Measurements from ENCODE around the gene ZCCHC24.

ZCCHC24 gene

DNA sequence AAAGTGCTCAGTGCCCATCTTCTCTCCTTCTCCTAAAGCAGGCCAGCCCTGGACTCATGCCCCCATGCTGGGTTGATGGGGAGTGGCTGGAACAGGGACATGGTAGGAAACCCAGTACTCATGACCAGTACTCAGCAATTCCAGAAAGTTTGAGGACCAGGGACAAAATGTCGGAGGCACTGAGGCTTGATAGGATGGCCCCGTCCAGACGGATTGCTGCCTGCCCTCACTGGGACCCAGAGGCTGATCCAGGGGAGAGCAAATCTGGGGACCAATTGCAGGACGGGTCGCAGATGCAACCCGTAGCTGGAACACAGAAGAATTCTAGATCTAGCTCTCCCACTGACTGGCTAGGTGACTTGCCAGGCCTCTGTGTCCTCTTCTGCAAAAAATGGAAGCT is 5.1 kb downstream of the ZCCHC24 start:
- H3K36me3 ChIP-seq (ENCODE audit: control insufficient read depth in 2 of 2, insufficient read depth in 2 of 2, low read length in 2 of 2), result no peaks in the 10 kb centered on the region
- no peaks in the 10 kb centered on the region for H3K27me3 ChIP-seq (ENCODE audit: control insufficient read depth in 2 of 2, insufficient read depth in 2 of 2, low read length in 2 of 2)
- no peaks in the 10 kb centered on the region for H3K9me3 ChIP-seq (ENCODE audit: control insufficient read depth in 2 of 2, low read length in 2 of 2)
- peaks cover 26 to 31% of the 10 kb centered on the region in 2 donors for H3K4me1 ChIP-seq (ENCODE audit: control insufficient read depth in 2 of 2, insufficient read depth in 2 of 2, low read length in 2 of 2)
- H3K27ac ChIP-seq (ENCODE audit: low read depth in 2 of 2, low read length in 2 of 2), result no peak overlapping the region
- H3K9ac ChIP-seq (ENCODE audit: low read depth in 1 of 2, low read length in 2 of 2), result no peak overlapping the region
- H3K4me3 ChIP-seq (ENCODE audit: low read length in 2 of 2), result no peak overlapping the region

DNA sequence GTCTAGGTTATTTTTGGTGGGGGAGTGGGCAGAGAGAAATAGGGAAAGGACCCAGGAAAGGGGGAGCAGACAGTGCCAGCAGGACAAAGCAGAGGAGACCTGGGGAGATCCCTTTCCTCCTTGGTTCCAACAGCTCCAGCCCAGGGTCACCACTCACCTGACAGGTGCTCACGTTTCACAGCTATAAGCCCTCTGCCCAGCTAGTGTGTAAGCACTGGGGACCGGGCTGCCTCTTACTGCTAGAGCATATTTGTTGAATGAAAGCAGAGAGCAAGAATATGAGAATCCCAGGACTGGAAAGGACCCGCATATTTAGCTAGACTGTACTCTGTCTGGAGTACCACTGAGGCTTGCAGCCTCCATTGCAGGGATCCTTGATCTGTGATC is 6.7 kb downstream of the ZCCHC24 start:
- Histone ChIP-seq H3K9ac (ENCODE audit: low read depth in 1 of 2, low read length in 2 of 2) (no peak overlapping the region), H3K27ac (ENCODE audit: low read depth in 2 of 2, low read length in 2 of 2) (no peak overlapping the region), H3K27me3 (ENCODE audit: control insufficient read depth in 2 of 2, insufficient read depth in 2 of 2, low read length in 2 of 2) (no peaks in the 10 kb centered on the region), H3K9me3 (ENCODE audit: control insufficient read depth in 2 of 2, low read length in 2 of 2) (no peaks in the 10 kb centered on the region), H3K36me3 (ENCODE audit: control insufficient read depth in 2 of 2, insufficient read depth in 2 of 2, low read length in 2 of 2) (no peaks in the 10 kb centered on the region), H3K4me3 (ENCODE audit: low read length in 2 of 2) (no peak overlapping the region), H3K4me1 (ENCODE audit: control insufficient read depth in 2 of 2, insufficient read depth in 2 of 2, low read length in 2 of 2) (peaks cover 16 to 25% of the 10 kb centered on the region in 2 donors)

DNA sequence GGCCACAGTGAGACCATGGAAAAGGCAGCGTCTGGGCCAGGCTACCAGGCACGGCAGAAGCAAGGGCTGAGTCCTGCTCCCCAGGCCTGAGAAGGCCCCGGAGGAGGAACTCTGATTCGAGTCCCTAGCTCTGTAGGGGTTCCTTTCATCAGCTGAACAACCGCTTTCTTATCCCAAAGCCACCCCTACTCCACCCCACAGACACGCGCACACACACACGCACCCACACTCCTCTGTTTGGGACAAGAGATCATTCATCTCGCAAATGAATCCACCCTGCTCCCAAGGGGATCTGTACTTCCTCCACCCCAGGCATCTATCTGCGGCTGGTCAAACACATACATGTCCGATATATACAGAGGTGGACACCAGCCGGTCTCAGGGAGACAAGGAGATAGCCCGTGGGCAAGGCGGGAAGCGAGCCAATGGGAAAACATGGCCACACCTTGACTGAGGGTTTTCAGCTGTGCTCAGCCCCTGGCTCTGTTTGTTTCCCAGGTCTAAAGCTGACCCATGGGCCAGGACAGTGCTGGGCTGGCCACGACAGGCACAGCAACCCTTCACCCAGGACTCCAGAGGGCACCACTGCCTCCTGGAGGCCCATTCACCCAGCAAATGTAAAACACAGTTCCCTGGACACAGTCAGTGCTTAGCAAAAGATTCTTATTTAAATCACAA is 7.3 kb downstream of the ZCCHC24 start:
- no peak overlapping the region for H3K9ac ChIP-seq (ENCODE audit: low read depth in 1 of 2, low read length in 2 of 2)
- H3K36me3 ChIP-seq (ENCODE audit: control insufficient read depth in 2 of 2, insufficient read depth in 2 of 2, low read length in 2 of 2), result no peaks in the 10 kb centered on the region
- H3K4me1 ChIP-seq (ENCODE audit: control insufficient read depth in 2 of 2, insufficient read depth in 2 of 2, low read length in 2 of 2), result peaks cover 13 to 22% of the 10 kb centered on the region in 2 donors
- H3K27me3 ChIP-seq (ENCODE audit: control insufficient read depth in 2 of 2, insufficient read depth in 2 of 2, low read length in 2 of 2), result no peaks in the 10 kb centered on the region
- H3K4me3 ChIP-seq (ENCODE audit: low read length in 2 of 2), result no peak overlapping the region
- peak overlapping the region in 1 of 2 donors; percentile 23 for H3K27ac ChIP-seq (ENCODE audit: low read depth in 2 of 2, low read length in 2 of 2)
- H3K9me3 ChIP-seq (ENCODE audit: control insufficient read depth in 2 of 2, low read length in 2 of 2), result no peaks in the 10 kb centered on the region

DNA sequence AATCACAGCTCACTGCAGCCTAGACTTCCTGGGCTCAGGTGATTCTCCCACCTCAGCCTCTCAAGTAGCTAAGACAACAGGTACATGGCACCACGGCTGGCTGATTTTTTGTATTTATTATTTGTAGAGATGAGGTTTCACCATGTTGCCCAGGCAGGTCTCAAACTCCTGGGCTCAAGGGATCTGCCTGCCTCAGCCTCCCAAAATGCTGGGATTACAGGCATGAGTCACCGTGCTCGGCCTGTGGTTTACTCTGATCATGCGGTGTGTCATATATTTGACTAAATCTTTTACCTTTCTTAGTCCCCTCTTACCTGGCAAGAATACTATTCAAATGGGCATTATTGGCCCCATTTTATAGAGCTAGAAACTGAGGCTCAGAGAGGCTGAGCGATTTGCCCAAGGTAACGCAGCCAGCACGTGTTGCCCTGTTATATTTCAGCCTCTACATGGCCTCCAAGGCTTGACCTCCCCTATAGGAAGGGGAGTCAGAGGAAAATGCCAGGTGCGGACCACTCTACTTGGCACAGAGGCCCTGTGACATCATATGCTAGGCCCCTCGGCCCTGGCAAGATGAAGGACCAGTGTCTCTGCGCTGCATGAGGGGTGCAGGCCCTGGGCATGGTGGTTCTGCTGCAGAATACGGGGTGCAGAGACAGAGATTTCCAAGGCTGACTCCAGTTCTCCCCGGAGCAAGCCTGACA is 8.2 kb downstream of the ZCCHC24 start:
- no peaks in the 10 kb centered on the region for H3K27me3 ChIP-seq (ENCODE audit: control insufficient read depth in 2 of 2, insufficient read depth in 2 of 2, low read length in 2 of 2)
- H3K4me1 ChIP-seq (ENCODE audit: control insufficient read depth in 2 of 2, insufficient read depth in 2 of 2, low read length in 2 of 2), result peaks cover 10 to 19% of the 10 kb centered on the region in 2 donors
- H3K4me3 ChIP-seq (ENCODE audit: low read length in 2 of 2), result no peak overlapping the region
- H3K9me3 ChIP-seq (ENCODE audit: control insufficient read depth in 2 of 2, low read length in 2 of 2), result no peaks in the 10 kb centered on the region
- no peaks in the 10 kb centered on the region for H3K36me3 ChIP-seq (ENCODE audit: control insufficient read depth in 2 of 2, insufficient read depth in 2 of 2, low read length in 2 of 2)
- peak overlapping the region in 1 of 2 donors; percentile 23 for H3K27ac ChIP-seq (ENCODE audit: low read depth in 2 of 2, low read length in 2 of 2)
- H3K9ac ChIP-seq (ENCODE audit: low read depth in 1 of 2, low read length in 2 of 2), result no peak overlapping the region

DNA sequence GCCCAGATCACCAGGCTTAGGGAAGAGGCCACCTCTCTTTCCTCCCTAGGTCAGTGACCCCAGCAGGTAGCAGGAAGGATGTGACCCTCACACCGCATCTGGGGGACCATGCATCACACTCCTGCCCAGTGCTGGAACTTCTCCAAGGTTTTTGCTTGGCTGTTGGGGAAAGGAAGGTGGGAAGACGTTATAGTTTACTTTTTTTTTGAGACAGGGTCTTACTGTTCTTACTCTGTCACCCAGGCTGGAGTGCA is 8.6 kb downstream of the ZCCHC24 start:
- Histone ChIP-seq H3K27ac (ENCODE audit: low read depth in 2 of 2, low read length in 2 of 2) (peak overlapping the region in 1 of 2 donors; percentile 80), H3K36me3 (ENCODE audit: control insufficient read depth in 2 of 2, insufficient read depth in 2 of 2, low read length in 2 of 2) (no peaks in the 10 kb centered on the region), H3K9me3 (ENCODE audit: control insufficient read depth in 2 of 2, low read length in 2 of 2) (no peaks in the 10 kb centered on the region), H3K4me3 (ENCODE audit: low read length in 2 of 2) (no peak overlapping the region), H3K9ac (ENCODE audit: low read depth in 1 of 2, low read length in 2 of 2) (no peak overlapping the region), H3K4me1 (ENCODE audit: control insufficient read depth in 2 of 2, insufficient read depth in 2 of 2, low read length in 2 of 2) (peaks cover 10 to 18% of the 10 kb centered on the region in 2 donors), H3K27me3 (ENCODE audit: control insufficient read depth in 2 of 2, insufficient read depth in 2 of 2, low read length in 2 of 2) (no peaks in the 10 kb centered on the region)

DNA sequence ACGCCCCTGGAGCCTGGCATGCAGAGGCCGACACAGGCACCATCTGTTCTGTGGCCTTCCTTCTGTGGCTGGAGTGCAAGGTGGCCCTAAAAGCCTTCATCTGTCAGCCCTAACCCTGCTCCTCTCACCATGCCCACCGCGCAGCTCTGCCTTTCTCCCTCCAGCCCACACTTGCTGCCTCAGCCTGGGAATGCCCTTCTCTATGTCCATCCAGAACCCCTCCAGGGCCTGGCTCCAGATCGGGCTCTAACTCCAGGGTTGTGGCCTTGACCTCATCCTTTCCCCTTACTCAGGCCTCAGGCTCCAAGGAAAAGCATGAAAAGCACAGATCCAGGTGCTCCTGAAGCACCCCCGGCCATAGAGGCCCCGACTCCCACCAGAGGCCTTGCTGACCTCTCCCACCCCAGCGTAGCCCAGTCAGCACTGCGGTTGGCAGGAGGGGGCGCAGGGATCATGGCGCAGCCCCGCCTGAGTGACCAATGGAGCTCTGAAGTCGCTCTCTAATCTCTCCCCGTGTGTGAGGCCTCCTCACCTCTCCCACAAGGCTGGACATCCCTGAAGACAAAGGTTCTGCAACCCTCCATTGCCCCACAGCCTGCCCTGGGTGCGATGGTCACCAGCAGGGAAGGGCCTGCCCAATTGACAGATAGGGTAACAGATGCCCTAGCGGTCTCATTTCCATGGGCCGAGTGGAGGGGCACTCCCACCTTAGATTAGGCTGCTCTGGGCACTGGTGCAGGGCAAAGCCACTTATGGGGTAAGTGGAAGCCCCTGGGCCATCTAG is 9.2 kb downstream of the ZCCHC24 start:
- Histone ChIP-seq H3K9me3 (ENCODE audit: control insufficient read depth in 2 of 2, low read length in 2 of 2) (no peaks in the 10 kb centered on the region), H3K27me3 (ENCODE audit: control insufficient read depth in 2 of 2, insufficient read depth in 2 of 2, low read length in 2 of 2) (no peaks in the 10 kb centered on the region), H3K36me3 (ENCODE audit: control insufficient read depth in 2 of 2, insufficient read depth in 2 of 2, low read length in 2 of 2) (no peaks in the 10 kb centered on the region), H3K9ac (ENCODE audit: low read depth in 1 of 2, low read length in 2 of 2) (no peak overlapping the region), H3K4me1 (ENCODE audit: control insufficient read depth in 2 of 2, insufficient read depth in 2 of 2, low read length in 2 of 2) (peaks cover 10 to 19% of the 10 kb centered on the region in 2 donors), H3K27ac (ENCODE audit: low read depth in 2 of 2, low read length in 2 of 2) (peak overlapping the region; percentile 78 to 80), H3K4me3 (ENCODE audit: low read length in 2 of 2) (no peak overlapping the region)

DNA sequence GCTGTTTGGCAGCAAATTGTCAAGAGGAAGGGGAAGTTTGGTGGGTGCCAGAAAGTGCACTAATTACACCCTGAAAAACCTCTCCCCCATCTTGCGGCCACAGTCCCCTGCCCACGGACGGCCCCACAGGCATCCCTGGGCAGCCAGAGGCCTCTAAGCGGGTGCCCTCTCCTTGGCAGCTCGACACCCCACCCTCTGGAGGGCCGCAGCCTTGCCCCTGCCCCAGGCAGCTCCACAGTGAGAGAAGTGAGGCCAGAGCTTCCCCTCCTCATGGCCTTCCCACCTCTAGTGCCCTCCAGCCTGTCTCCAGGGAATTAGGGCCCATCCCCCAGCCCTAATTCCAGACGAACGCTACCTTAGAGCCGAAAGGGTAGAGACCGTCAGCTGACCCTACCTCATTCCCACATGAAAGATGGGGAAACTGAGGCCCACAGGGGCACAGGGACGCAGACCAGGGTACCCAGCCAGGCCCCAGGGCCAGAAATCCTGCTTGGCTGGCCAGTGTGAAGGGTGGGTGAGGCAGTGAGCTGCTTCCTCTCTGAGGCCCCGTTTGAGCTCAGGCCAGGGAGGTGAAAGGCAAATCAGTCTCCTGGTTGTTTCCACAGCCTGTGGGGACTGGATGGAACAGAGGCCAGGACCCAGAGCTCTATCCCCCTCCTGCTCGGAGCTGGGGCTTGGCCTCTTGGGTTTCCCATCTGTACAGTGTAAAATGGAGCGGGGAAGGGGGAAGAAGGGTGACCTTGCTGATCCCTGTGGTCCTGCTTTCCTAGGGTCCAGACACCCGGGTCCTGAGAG is 10.0 kb downstream of the ZCCHC24 start:
- H3K4me3 ChIP-seq (ENCODE audit: low read length in 2 of 2), result no peak overlapping the region
- no peaks in the 10 kb centered on the region for H3K9me3 ChIP-seq (ENCODE audit: control insufficient read depth in 2 of 2, low read length in 2 of 2)
- H3K27me3 ChIP-seq (ENCODE audit: control insufficient read depth in 2 of 2, insufficient read depth in 2 of 2, low read length in 2 of 2), result no peaks in the 10 kb centered on the region
- peaks cover 10 to 22% of the 10 kb centered on the region in 2 donors for H3K4me1 ChIP-seq (ENCODE audit: control insufficient read depth in 2 of 2, insufficient read depth in 2 of 2, low read length in 2 of 2)
- no peak overlapping the region for H3K9ac ChIP-seq (ENCODE audit: low read depth in 1 of 2, low read length in 2 of 2)
- H3K36me3 ChIP-seq (ENCODE audit: control insufficient read depth in 2 of 2, insufficient read depth in 2 of 2, low read length in 2 of 2), result no peaks in the 10 kb centered on the region
- H3K27ac ChIP-seq (ENCODE audit: low read depth in 2 of 2, low read length in 2 of 2), result peak overlapping the region; percentile 78 to 80

DNA sequence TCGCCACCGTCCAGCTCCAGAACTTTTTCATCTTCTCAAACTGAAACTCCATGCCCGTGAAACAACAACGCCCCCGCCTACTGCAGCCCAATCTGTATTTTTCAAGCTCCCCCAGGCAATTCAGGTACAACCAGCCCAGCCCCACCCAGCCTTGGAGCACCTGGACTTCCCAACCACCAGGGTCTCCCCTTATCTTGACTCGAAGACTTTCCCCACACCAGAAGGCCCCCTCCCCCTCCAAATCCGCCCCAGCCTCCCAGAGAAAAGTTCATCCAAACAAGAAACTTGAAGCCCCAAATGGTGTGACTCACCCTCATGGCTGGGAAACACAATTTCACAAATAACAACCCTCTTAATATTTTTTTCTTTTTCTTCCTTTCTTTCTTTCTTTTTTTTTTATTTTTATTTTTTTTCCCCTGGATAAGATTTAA is 10.6 kb downstream of the ZCCHC24 start:
- no peak overlapping the region for H3K9ac ChIP-seq (ENCODE audit: low read depth in 1 of 2, low read length in 2 of 2)
- no peaks in the 10 kb centered on the region for H3K36me3 ChIP-seq (ENCODE audit: control insufficient read depth in 2 of 2, insufficient read depth in 2 of 2, low read length in 2 of 2)
- no peak overlapping the region for H3K4me3 ChIP-seq (ENCODE audit: low read length in 2 of 2)
- H3K27me3 ChIP-seq (ENCODE audit: control insufficient read depth in 2 of 2, insufficient read depth in 2 of 2, low read length in 2 of 2), result no peaks in the 10 kb centered on the region
- no peaks in the 10 kb centered on the region for H3K9me3 ChIP-seq (ENCODE audit: control insufficient read depth in 2 of 2, low read length in 2 of 2)
- H3K27ac ChIP-seq (ENCODE audit: low read depth in 2 of 2, low read length in 2 of 2), result peak overlapping the region; percentile 78 to 80
- H3K4me1 ChIP-seq (ENCODE audit: control insufficient read depth in 2 of 2, insufficient read depth in 2 of 2, low read length in 2 of 2), result peaks cover 10 to 22% of the 10 kb centered on the region in 2 donors

DNA sequence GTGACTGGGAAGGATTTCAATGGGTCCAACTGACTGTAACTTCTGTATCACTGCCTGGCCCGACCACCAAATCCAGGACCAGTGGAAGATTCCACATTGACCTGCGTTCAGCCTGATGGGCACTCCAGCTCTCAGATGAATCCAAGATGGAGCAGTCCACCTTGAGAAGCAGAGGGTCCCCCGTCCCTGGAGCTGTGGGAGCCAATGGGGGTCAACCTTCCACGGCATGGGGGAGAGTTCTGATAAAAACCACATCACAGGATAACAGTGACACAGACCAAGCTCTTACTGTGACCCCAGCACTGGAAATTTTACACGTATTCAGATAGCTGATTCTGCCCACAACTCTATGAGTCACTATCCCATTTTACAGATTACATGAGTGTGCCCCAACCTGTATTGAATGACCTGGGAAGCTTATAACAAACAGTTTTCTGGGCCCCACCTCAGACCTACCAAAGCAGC is 11.2 kb downstream of the ZCCHC24 start:
- H3K4me1 ChIP-seq (ENCODE audit: control insufficient read depth in 2 of 2, insufficient read depth in 2 of 2, low read length in 2 of 2), result peaks cover 10 to 22% of the 10 kb centered on the region in 2 donors
- H3K9ac ChIP-seq (ENCODE audit: low read depth in 1 of 2, low read length in 2 of 2), result no peak overlapping the region
- H3K36me3 ChIP-seq (ENCODE audit: control insufficient read depth in 2 of 2, insufficient read depth in 2 of 2, low read length in 2 of 2), result no peaks in the 10 kb centered on the region

More for the DNA sequence above, 11.2 kb downstream of the ZCCHC24 start:
- H3K27ac ChIP-seq (ENCODE audit: low read depth in 2 of 2, low read length in 2 of 2), result peak overlapping the region; percentile 16 to 43
- H3K4me3 ChIP-seq (ENCODE audit: low read length in 2 of 2), result no peak overlapping the region
- no peaks in the 10 kb centered on the region for H3K9me3 ChIP-seq (ENCODE audit: control insufficient read depth in 2 of 2, low read length in 2 of 2)
- no peaks in the 10 kb centered on the region for H3K27me3 ChIP-seq (ENCODE audit: control insufficient read depth in 2 of 2, insufficient read depth in 2 of 2, low read length in 2 of 2)
